ENCODE results near the gene DHX8.

DNA sequence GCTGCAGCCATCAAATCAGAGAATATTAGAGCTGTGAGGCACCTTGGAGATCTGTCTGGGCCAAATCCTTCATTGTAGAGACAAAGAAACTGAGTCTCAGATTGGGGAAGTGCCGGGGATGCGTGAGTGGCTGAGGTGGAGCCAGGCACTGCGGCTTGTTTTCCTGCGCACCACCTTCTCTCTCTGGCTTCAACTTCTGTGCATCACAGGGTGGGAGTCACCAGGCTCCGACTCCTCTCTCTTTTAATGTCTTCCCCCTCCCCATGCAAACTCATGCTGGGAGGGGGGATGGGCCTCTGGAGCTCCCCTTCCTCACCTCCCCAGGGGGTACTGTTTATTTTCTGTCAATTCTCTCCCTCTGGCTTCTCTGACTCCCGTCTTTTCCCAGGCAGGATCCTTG lies 71.1 kb downstream of the DHX8 start:
- TF ChIP-seq, protein P1, sequence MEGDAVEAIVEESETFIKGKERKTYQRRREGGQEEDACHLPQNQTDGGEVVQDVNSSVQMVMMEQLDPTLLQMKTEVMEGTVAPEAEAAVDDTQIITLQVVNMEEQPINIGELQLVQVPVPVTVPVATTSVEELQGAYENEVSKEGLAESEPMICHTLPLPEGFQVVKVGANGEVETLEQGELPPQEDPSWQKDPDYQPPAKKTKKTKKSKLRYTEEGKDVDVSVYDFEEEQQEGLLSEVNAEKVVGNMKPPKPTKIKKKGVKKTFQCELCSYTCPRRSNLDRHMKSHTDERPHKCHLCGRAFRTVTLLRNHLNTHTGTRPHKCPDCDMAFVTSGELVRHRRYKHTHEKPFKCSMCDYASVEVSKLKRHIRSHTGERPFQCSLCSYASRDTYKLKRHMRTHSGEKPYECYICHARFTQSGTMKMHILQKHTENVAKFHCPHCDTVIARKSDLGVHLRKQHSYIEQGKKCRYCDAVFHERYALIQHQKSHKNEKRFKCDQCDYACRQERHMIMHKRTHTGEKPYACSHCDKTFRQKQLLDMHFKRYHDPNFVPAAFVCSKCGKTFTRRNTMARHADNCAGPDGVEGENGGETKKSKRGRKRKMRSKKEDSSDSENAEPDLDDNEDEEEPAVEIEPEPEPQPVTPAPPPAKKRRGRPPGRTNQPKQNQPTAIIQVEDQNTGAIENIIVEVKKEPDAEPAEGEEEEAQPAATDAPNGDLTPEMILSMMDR (IDR thresholded peaks at IDR 0.05) = no peak
- no peak for TF ChIP-seq POLR2A (IDR thresholded peaks at IDR 0.05)
